ENCODE data around the gene SYNDIG1.

The SYNDIG1 gene

DNA sequence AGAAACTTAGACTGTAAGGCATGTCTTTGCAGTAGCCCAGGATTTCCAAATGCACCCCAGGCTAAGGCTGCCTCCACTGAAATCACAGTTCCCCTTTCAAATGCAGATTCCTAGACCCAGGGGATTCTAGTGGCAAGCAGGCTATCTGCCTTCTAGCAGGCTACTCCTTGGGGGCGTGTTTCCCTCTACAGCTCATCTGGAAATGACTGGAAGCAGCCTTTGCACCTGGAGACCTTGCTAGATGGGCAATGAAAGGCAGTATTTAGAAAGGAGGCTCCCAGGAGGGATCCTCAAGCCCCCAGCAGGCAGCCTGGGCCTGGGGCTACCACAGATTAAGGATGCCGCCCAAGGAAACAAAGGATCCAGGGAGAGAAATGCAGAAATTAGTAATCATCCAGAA, 26.0 kb upstream of the SYNDIG1 start:
- Histone ChIP-seq H3K9ac (ENCODE audit: low read length) (no peak overlapping the region), H3K79me2 (ENCODE audit: control insufficient read depth, insufficient read depth, low read length) (no peaks in the 10 kb centered on the region), H3K4ac (ENCODE audit: low read depth, low read length) (no peak overlapping the region), H4K5ac (ENCODE audit: low read length) (no peak overlapping the region), H2BK5ac (ENCODE audit: low read length) (no peak overlapping the region), H3K36me3 (ENCODE audit: control insufficient read depth, insufficient read depth, low read length) (no peaks in the 10 kb centered on the region), H3K79me1 (ENCODE audit: low read length) (no peaks in the 10 kb centered on the region), H3K4me1 (ENCODE audit: control insufficient read depth, low read depth, low read length) (peaks cover 24% of the 10 kb centered on the region), H3K4me3 (ENCODE audit: low read length) (no peak overlapping the region), H2BK15ac (replicated peaks; ENCODE audit: low read depth) (no peak overlapping the region), H2BK120ac (ENCODE audit: low read depth, low read length) (no peak overlapping the region), H3K27ac (ENCODE audit: low read depth, low read length) (peak overlapping the region; percentile 25), H4K8ac (ENCODE audit: low read depth, low read length) (no peak overlapping the region), H3K56ac (ENCODE audit: low read length) (no peak overlapping the region), H3K18ac (ENCODE audit: low read length) (no peak overlapping the region), H3K4me2 (ENCODE audit: low read length) (no peak overlapping the region), H3K23ac (ENCODE audit: low read length) (no peak overlapping the region), H3K27me3 (ENCODE audit: insufficient read depth, low read length, poor library complexity) (no peaks in the 10 kb centered on the region), H2AK5ac (ENCODE audit: low read length) (no peak overlapping the region)
- DNase-seq = peak; percentile 77
- WGBS (ENCODE audit: extremely low coverage, insufficient coverage, low lambda C conversion rate) = no CpG with 5 or more reads among the region's 2 CpGs

DNA sequence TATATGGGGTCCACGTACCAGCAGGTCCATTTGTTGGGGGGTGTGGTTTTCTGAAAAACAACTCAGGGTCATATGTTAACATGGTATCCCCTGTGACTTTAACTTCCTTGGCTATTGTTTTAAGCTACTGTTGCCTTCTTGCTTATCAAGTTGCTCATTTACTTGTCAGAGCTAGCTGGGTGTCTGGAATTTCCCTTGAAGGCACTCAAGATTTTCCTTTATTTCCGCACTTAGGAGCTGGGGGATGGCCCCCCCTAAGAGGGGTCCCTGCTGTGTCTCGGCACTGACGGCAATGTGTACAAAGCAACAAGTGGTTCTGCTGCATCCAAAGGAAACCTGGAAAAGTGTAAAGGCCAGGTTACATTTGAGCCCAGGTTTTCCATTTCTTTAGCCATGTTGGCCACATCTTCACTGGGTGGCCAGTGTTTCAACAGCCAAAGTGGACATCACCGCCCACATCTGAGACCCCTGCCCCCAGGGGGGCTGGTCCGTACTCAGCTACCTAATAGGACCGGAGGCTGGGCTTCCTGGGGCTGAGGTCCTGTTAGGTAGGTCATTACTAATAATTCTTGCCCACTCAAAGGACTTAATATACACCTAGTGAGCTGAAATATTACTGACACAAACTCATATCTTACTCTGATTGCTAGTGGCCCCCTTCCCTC, 24.8 kb upstream of the SYNDIG1 start:
- no CpG with 5 or more reads among the region's 7 CpGs for WGBS (ENCODE audit: extremely low coverage, insufficient coverage, low lambda C conversion rate)
- H3K56ac ChIP-seq (ENCODE audit: low read length) = peak overlapping the region; percentile 51
- no peaks in the 10 kb centered on the region for H3K79me2 ChIP-seq (ENCODE audit: control insufficient read depth, insufficient read depth, low read length)
- H3K4ac ChIP-seq (ENCODE audit: low read depth, low read length) = no peak overlapping the region
- H4K5ac ChIP-seq (ENCODE audit: low read length) = no peak overlapping the region
- no peak overlapping the region for H2BK15ac ChIP-seq (replicated peaks; ENCODE audit: low read depth)
- no peak overlapping the region for H2BK5ac ChIP-seq (ENCODE audit: low read length)
- DNase-seq = peak; percentile 72
- H3K79me1 ChIP-seq (ENCODE audit: low read length) = no peaks in the 10 kb centered on the region
- H2BK120ac ChIP-seq (ENCODE audit: low read depth, low read length) = no peak overlapping the region
- H3K9ac ChIP-seq (ENCODE audit: low read length) = no peak overlapping the region
- peak overlapping the region; percentile 46 for H3K18ac ChIP-seq (ENCODE audit: low read length)
- no peak overlapping the region for H2AK5ac ChIP-seq (ENCODE audit: low read length)
- H3K4me3 ChIP-seq (ENCODE audit: low read length) = no peak overlapping the region
- peaks cover 24% of the 10 kb centered on the region for H3K4me1 ChIP-seq (ENCODE audit: control insufficient read depth, low read depth, low read length)
- no peak overlapping the region for H3K27ac ChIP-seq (ENCODE audit: low read depth, low read length)
- H3K27me3 ChIP-seq (ENCODE audit: insufficient read depth, low read length, poor library complexity) = no peaks in the 10 kb centered on the region
- H3K23ac ChIP-seq (ENCODE audit: low read length) = no peak overlapping the region
- H4K8ac ChIP-seq (ENCODE audit: low read depth, low read length) = no peak overlapping the region
- H3K4me2 ChIP-seq (ENCODE audit: low read length) = no peak overlapping the region
- H3K36me3 ChIP-seq (ENCODE audit: control insufficient read depth, insufficient read depth, low read length) = no peaks in the 10 kb centered on the region

DNA sequence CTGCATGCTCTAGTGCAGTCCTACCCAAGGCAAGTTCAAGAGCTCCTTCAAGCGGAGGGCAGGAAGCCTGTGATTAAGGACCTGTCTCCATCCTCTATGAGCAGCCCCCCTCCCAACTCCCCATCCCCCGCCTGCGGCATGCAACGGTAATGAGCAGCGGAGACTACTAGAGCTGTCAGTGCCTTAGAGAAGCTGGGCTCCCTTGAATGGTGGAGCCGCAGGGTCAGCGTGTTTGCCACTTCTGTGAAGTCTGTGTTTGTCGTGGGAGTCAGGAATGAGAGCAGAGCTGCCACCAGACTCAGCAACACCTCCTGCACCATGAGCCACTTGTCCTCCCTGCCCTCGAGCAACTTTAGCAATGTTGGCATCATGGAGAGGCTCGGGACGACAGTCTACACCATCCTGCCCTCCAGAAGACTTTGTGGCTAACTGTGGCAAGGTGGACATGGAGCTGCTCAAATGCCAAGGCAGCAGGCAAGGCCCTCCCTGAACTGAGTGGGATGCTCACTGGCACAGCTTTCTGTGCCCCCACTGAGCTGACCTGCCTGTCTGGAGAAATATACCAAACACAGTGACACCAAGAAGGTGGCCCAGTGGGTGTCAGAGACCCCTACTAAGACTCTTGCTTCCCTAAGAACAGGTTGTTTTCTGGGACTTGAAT, 23.8 kb upstream of the SYNDIG1 start:
- Histone ChIP-seq H2BK5ac (ENCODE audit: low read length) (no peak overlapping the region), H4K5ac (ENCODE audit: low read length) (no peak overlapping the region), H3K4ac (ENCODE audit: low read depth, low read length) (no peak overlapping the region), H3K18ac (ENCODE audit: low read length) (no peak overlapping the region), H2BK15ac (replicated peaks; ENCODE audit: low read depth) (no peak overlapping the region), H3K56ac (ENCODE audit: low read length) (peak overlapping the region; percentile 18), H3K4me1 (ENCODE audit: control insufficient read depth, low read depth, low read length) (peaks cover 24% of the 10 kb centered on the region), H3K36me3 (ENCODE audit: control insufficient read depth, insufficient read depth, low read length) (no peaks in the 10 kb centered on the region), H3K27ac (ENCODE audit: low read depth, low read length) (no peak overlapping the region), H4K8ac (ENCODE audit: low read depth, low read length) (no peak overlapping the region), H3K4me2 (ENCODE audit: low read length) (no peak overlapping the region), H2BK120ac (ENCODE audit: low read depth, low read length) (no peak overlapping the region), H3K4me3 (ENCODE audit: low read length) (no peak overlapping the region), H3K9ac (ENCODE audit: low read length) (no peak overlapping the region), H3K23ac (ENCODE audit: low read length) (no peak overlapping the region), H3K79me2 (ENCODE audit: control insufficient read depth, insufficient read depth, low read length) (no peaks in the 10 kb centered on the region), H3K27me3 (ENCODE audit: insufficient read depth, low read length, poor library complexity) (no peaks in the 10 kb centered on the region), H3K79me1 (ENCODE audit: low read length) (no peaks in the 10 kb centered on the region), H2AK5ac (ENCODE audit: low read length) (no peak overlapping the region)
- DNase-seq = peak; percentile 63
- WGBS (ENCODE audit: extremely low coverage, insufficient coverage, low lambda C conversion rate) = no CpG with 5 or more reads among the region's 11 CpGs

DNA sequence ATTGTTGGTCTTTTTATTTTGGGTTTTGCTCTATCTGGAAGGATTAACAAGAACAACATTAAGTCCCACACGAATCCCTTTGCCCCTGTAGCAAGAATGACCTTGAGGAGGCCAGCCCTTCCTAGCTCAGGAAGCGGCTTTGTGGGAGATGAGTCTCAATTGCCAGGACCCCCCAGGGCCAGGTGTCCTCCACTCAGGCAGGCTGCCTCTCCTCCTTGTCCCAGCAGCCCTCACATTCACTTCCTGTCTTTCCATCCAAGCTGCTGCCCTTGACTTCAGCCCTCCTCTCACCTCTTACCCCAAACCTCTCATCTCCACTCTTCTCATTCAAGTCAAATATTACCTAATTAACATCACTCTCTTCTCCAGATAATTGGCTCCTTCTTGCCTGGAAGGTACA, 22.6 kb upstream of the SYNDIG1 start:
- DNase-seq = no peak
- Histone ChIP-seq H4K8ac (ENCODE audit: low read depth, low read length) (no peak overlapping the region), H2BK120ac (ENCODE audit: low read depth, low read length) (no peak overlapping the region), H4K5ac (ENCODE audit: low read length) (no peak overlapping the region), H3K4me2 (ENCODE audit: low read length) (no peak overlapping the region), H3K4me1 (ENCODE audit: control insufficient read depth, low read depth, low read length) (peaks cover 24% of the 10 kb centered on the region), H3K4ac (ENCODE audit: low read depth, low read length) (no peak overlapping the region), H3K9ac (ENCODE audit: low read length) (no peak overlapping the region), H3K27ac (ENCODE audit: low read depth, low read length) (no peak overlapping the region), H3K36me3 (ENCODE audit: control insufficient read depth, insufficient read depth, low read length) (no peaks in the 10 kb centered on the region), H3K79me2 (ENCODE audit: control insufficient read depth, insufficient read depth, low read length) (no peaks in the 10 kb centered on the region), H2BK5ac (ENCODE audit: low read length) (no peak overlapping the region), H3K4me3 (ENCODE audit: low read length) (no peak overlapping the region), H3K27me3 (ENCODE audit: insufficient read depth, low read length, poor library complexity) (no peaks in the 10 kb centered on the region), H2AK5ac (ENCODE audit: low read length) (no peak overlapping the region), H2BK15ac (replicated peaks; ENCODE audit: low read depth) (no peak overlapping the region), H3K23ac (ENCODE audit: low read length) (no peak overlapping the region), H3K79me1 (ENCODE audit: low read length) (no peaks in the 10 kb centered on the region), H3K18ac (ENCODE audit: low read length) (no peak overlapping the region), H3K56ac (ENCODE audit: low read length) (no peak overlapping the region)
- no CpG with 5 or more reads among the region's 2 CpGs for WGBS (ENCODE audit: extremely low coverage, insufficient coverage, low lambda C conversion rate)

DNA sequence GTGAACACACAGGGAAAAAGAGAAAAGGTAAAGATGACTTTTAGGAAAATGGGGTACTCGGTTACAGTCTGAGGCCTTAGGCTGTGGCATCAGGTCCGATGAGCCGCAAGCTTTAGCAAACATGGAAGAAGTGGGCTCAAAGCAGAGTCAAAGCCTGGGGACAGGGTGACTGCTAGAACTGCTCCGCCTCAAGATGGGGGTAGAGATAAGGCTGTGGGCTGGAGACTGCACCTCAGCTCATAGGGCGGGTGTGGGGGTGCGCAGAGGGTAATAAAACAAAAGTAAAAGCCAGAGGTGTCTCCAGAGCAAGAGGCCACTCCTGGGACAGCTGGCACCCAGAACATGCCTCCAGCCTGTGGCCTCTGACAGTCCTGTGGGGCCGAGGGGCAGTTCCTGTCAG, 21.3 kb upstream of the SYNDIG1 start:
- DNase-seq = no peak
- H3K79me2 ChIP-seq (ENCODE audit: control insufficient read depth, insufficient read depth, low read length) = no peaks in the 10 kb centered on the region
- no peak overlapping the region for H2BK15ac ChIP-seq (replicated peaks; ENCODE audit: low read depth)
- no peak overlapping the region for H3K56ac ChIP-seq (ENCODE audit: low read length)
- H3K4ac ChIP-seq (ENCODE audit: low read depth, low read length) = no peak overlapping the region
- H3K18ac ChIP-seq (ENCODE audit: low read length) = no peak overlapping the region
- H3K4me1 ChIP-seq (ENCODE audit: control insufficient read depth, low read depth, low read length) = peaks cover 21% of the 10 kb centered on the region
- H3K79me1 ChIP-seq (ENCODE audit: low read length) = no peaks in the 10 kb centered on the region
- H3K4me2 ChIP-seq (ENCODE audit: low read length) = no peak overlapping the region
- no peak overlapping the region for H4K8ac ChIP-seq (ENCODE audit: low read depth, low read length)
- H3K23ac ChIP-seq (ENCODE audit: low read length) = no peak overlapping the region
- H2BK5ac ChIP-seq (ENCODE audit: low read length) = no peak overlapping the region
- H3K27me3 ChIP-seq (ENCODE audit: insufficient read depth, low read length, poor library complexity) = no peaks in the 10 kb centered on the region
- H3K27ac ChIP-seq (ENCODE audit: low read depth, low read length) = no peak overlapping the region
- WGBS (ENCODE audit: extremely low coverage, insufficient coverage, low lambda C conversion rate) = no CpG with 5 or more reads among the region's 7 CpGs
- H4K5ac ChIP-seq (ENCODE audit: low read length) = no peak overlapping the region
- H3K36me3 ChIP-seq (ENCODE audit: control insufficient read depth, insufficient read depth, low read length) = no peaks in the 10 kb centered on the region
- no peak overlapping the region for H3K9ac ChIP-seq (ENCODE audit: low read length)
- H3K4me3 ChIP-seq (ENCODE audit: low read length) = no peak overlapping the region
- no peak overlapping the region for H2AK5ac ChIP-seq (ENCODE audit: low read length)
- no peak overlapping the region for H2BK120ac ChIP-seq (ENCODE audit: low read depth, low read length)

Data from mesendoderm (in vitro differentiated cells).